ENCODE data around the gene SPATA2L. TPM values are rescaled to one million over a fixed set of nuclear protein-coding genes. Genes with fewer than 3 reads are reported as not detected.

The SPATA2L gene
- total RNA-seq, 1 experiment from 2014 or later = 15.3 TPM

GRCh38 chr16:89655062-89655643, 46.4 kb downstream of the SPATA2L start:
- 0 out of 2 replicates have a peak, but pooled peaks cover 5% of the 10 kb centered on the region for H3K36me3 ChIP-seq (ENCODE audit: low read depth)
- no peak overlapping the region for H2AFZ ChIP-seq
- POLR2A ChIA-PET (ENCODE audit: unreplicated experiment) = no interaction called here
- no peak for TF ChIP-seq EZH2 (IDR thresholded peaks at IDR 0.05; ENCODE audit: low read depth)
- no peak for TF ChIP-seq CTCF (conservative IDR thresholded peaks at IDR 0.05)
- H3K4me1 ChIP-seq (replicated peaks; ENCODE audit: insufficient read depth) = peaks cover 18% of the 10 kb centered on the region
- peaks cover 19% of the 10 kb centered on the region for H4K20me1 ChIP-seq (ENCODE audit: insufficient read depth)
- peaks cover 9% of the 10 kb centered on the region; the same call in 1 of the 2 replicates for H3F3A ChIP-seq (ENCODE audit: insufficient read depth, low read depth)
- no TSS peak for BruUV-seq (replicated peaks)
- H3K4me2 ChIP-seq = no peak overlapping the region
- H3K27ac ChIP-seq = no peak overlapping the region
- no peak for DNase-seq
- H3K9me3 ChIP-seq (ENCODE audit: insufficient read depth, low read depth) = no peaks in the 10 kb centered on the region
- H3K9me2 ChIP-seq (ENCODE audit: insufficient read depth) = no peaks in the 10 kb centered on the region
- H3K79me2 ChIP-seq (ENCODE audit: low read depth) = peaks cover 69% of the 10 kb centered on the region
- intact Hi-C loops (cut with micrococcal nuclease; ENCODE audit: unreplicated experiment) = no loop called here
- no peak overlapping the region for H3K4me3 ChIP-seq
- CTCF ChIA-PET = no interaction called here
- H3K27me3 ChIP-seq (ENCODE audit: insufficient read depth, low read depth) = no peaks in the 10 kb centered on the region

GRCh38 chr16:89653656-89654295, 47.7 kb downstream of the SPATA2L start:
- DNase-seq = no peak
- no peaks in the 10 kb centered on the region for H3K27me3 ChIP-seq (ENCODE audit: insufficient read depth, low read depth)
- ChIA-PET CTCF (interaction anchor here (0.7 kb wide), 1 partner anchor 19 kb away, joined by 8 read pairs; no protein-coding TSS in a partner anchor), POLR2A (ENCODE audit: unreplicated experiment) (interaction anchor here (0.8 kb wide), 1 partner anchor 381 kb away, joined by 3 read pairs; no protein-coding TSS in a partner anchor)
- no TSS peak for BruUV-seq (replicated peaks)
- no peaks in the 10 kb centered on the region for H3K9me2 ChIP-seq (ENCODE audit: insufficient read depth)
- peaks cover 55% of the 10 kb centered on the region for H3K79me2 ChIP-seq (ENCODE audit: low read depth)
- no peak overlapping the region for H3K4me2 ChIP-seq
- peaks cover 9% of the 10 kb centered on the region; the same call in 1 of the 2 replicates for H3F3A ChIP-seq (ENCODE audit: insufficient read depth, low read depth)
- H2AFZ ChIP-seq = no peak overlapping the region
- H3K9me3 ChIP-seq (ENCODE audit: insufficient read depth, low read depth) = no peaks in the 10 kb centered on the region
- H3K4me3 ChIP-seq = no peak overlapping the region
- TF ChIP-seq CTCF (conservative IDR thresholded peaks at IDR 0.05) (no peak), EZH2 (IDR thresholded peaks at IDR 0.05; ENCODE audit: low read depth) (no peak)
- no peak overlapping the region for H3K27ac ChIP-seq
- peaks cover 19% of the 10 kb centered on the region for H4K20me1 ChIP-seq (ENCODE audit: insufficient read depth)
- H3K36me3 ChIP-seq (ENCODE audit: low read depth) = 0 out of 2 replicates have a peak, but pooled peaks cover 5% of the 10 kb centered on the region
- intact Hi-C loops (cut with micrococcal nuclease; ENCODE audit: unreplicated experiment) = no loop called here
- peaks cover 12% of the 10 kb centered on the region for H3K4me1 ChIP-seq (replicated peaks; ENCODE audit: insufficient read depth)

GRCh38 chr16:89651584-89651983, 49.9 kb downstream of the SPATA2L start:
- Histone ChIP-seq H4K20me1 (ENCODE audit: insufficient read depth) (peaks cover 21% of the 10 kb centered on the region), H3K9me3 (ENCODE audit: insufficient read depth, low read depth) (no peaks in the 10 kb centered on the region), H3F3A (ENCODE audit: insufficient read depth, low read depth) (peaks cover 9% of the 10 kb centered on the region; the same call in 1 of the 2 replicates), H3K27me3 (ENCODE audit: insufficient read depth, low read depth) (no peaks in the 10 kb centered on the region), H3K4me1 (replicated peaks; ENCODE audit: insufficient read depth) (peaks cover 8% of the 10 kb centered on the region), H3K36me3 (ENCODE audit: low read depth) (0 out of 2 replicates have a peak, but pooled peaks cover 8% of the 10 kb centered on the region), H3K4me3 (no peak overlapping the region), H3K9me2 (ENCODE audit: insufficient read depth) (no peaks in the 10 kb centered on the region), H3K4me2 (no peak overlapping the region), H3K79me2 (ENCODE audit: low read depth) (peaks cover 39% of the 10 kb centered on the region), H3K27ac (no peak overlapping the region), H2AFZ (no peak overlapping the region)
- BruUV-seq (replicated peaks) = no TSS peak
- ChIA-PET POLR2A (ENCODE audit: unreplicated experiment) (interaction anchor here (0.6 kb wide), 1 partner anchor 64 kb away, joined by 4 read pairs; no protein-coding TSS in a partner anchor), CTCF (no interaction called here)
- intact Hi-C loops (cut with micrococcal nuclease; ENCODE audit: unreplicated experiment) = no loop called here
- TF ChIP-seq CTCF (conservative IDR thresholded peaks at IDR 0.05) (no peak), EZH2 (IDR thresholded peaks at IDR 0.05; ENCODE audit: low read depth) (no peak)
- no peak for DNase-seq
